ENCODE data around the gene GPR108.

GRCh38 chr19:6680141-6680540, 57.2 kb downstream of the GPR108 start:
- TF ChIP-seq POLR2AphosphoS5 (IDR thresholded peaks at IDR 0.05; ENCODE audit: low read depth, low read length) (no peak), TAF1 (IDR thresholded peaks at IDR 0.05; ENCODE audit: borderline replicate concordance, low read depth, low read length) (no peak)
